ENCODE results near the gene IFNA6.

DNA sequence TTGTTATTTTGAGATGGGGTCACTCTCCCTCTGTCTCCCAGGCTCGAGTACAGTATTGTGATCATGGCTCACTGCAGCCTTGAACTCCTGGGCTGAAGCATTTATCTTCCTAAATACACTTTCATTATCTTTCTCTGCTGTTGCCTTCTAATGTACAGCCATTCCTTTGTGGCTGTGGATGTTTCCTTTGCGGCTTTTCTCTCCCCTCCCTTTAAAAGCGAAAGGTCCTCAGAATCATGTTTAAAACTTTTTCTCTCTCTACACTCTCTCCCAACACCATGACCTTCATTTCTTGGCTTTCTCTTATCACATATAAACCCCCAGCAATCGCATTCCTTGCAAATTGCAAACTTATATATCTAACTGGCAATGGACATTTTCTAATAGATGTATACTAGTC lies 32.9 kb upstream of the IFNA6 start:
- TF ChIP-seq POLR2AphosphoS5 (IDR thresholded peaks at IDR 0.05; ENCODE audit: insufficient read depth, low read depth, low read length), result no peak
- TF ChIP-seq, protein P1, sequence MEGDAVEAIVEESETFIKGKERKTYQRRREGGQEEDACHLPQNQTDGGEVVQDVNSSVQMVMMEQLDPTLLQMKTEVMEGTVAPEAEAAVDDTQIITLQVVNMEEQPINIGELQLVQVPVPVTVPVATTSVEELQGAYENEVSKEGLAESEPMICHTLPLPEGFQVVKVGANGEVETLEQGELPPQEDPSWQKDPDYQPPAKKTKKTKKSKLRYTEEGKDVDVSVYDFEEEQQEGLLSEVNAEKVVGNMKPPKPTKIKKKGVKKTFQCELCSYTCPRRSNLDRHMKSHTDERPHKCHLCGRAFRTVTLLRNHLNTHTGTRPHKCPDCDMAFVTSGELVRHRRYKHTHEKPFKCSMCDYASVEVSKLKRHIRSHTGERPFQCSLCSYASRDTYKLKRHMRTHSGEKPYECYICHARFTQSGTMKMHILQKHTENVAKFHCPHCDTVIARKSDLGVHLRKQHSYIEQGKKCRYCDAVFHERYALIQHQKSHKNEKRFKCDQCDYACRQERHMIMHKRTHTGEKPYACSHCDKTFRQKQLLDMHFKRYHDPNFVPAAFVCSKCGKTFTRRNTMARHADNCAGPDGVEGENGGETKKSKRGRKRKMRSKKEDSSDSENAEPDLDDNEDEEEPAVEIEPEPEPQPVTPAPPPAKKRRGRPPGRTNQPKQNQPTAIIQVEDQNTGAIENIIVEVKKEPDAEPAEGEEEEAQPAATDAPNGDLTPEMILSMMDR (IDR thresholded peaks at IDR 0.05; ENCODE audit: extremely low read depth in 1 of 2, insufficient read depth in 1 of 2, low read depth in 1 of 2, low read length in 2 of 2), result no peak
